ENCODE results near the gene SYT6. TPM values are rescaled to one million over a fixed set of nuclear protein-coding genes. Genes with fewer than 3 reads are reported as not detected.

The SYT6 gene
- polyA plus RNA-seq, 3 donors: 0.01 TPM; not detected in 2

DNA sequence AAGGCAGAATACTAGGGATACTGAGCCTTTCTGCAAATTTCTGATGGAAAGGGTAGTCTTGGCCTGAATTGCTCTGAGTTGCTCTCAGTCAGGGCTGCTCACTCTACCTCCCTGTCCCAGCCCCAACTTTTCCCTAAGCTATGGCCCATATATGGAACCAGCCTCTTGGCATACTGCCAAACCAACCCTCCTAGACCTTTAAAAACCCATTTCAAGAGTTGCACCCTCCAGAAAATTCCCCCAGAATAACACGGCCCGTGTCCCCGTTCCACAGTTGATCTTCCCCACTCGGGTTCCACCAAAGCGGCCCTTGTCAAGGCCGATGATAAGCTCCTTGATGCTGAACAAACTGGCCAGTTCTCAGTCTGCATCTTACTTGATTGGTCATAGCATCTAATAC is 25.4 kb downstream of the SYT6 start:
- Histone ChIP-seq H3K27ac (ENCODE audit: low read depth in 1 of 2, low read length in 2 of 2) (peak overlapping the region in 1 of 2 donors; percentile 86), H3K36me3 (replicated peaks in 1 of 2; ENCODE audit: control insufficient read depth in 1 of 2, insufficient read depth in 2 of 2, low read length in 2 of 2) (no peaks in the 10 kb centered on the region), H3K4me1 (ENCODE audit: control insufficient read depth in 1 of 2, insufficient read depth in 2 of 2, low read length in 2 of 2) (peaks cover 59 to 62% of the 10 kb centered on the region in 2 donors), H3K27me3 (ENCODE audit: control insufficient read depth in 2 of 2, insufficient read depth in 2 of 2, low read length in 2 of 2) (no peaks in the 10 kb centered on the region), H3K4me3 (replicated peaks in 1 of 3; ENCODE audit: low read depth in 2 of 3, low read length in 3 of 3) (no peak overlapping the region), H4K20me1 (ENCODE audit: insufficient read depth, low read length) (no peaks in the 10 kb centered on the region), H3K79me2 (ENCODE audit: insufficient read depth, low read length) (no peaks in the 10 kb centered on the region), H3K9me3 (replicated peaks in 1 of 2; ENCODE audit: control insufficient read depth in 1 of 2, insufficient read depth in 1 of 2, low read length in 2 of 2) (no peaks in the 10 kb centered on the region), H2AFZ (ENCODE audit: insufficient read depth, low read depth, low read length, poor library complexity, severe bottlenecking) (no peak overlapping the region), H3K4me2 (replicated peaks; ENCODE audit: extremely low read depth, low read length, poor library complexity, severe bottlenecking) (no peak overlapping the region), H3K9ac (ENCODE audit: insufficient read depth, low read length, poor library complexity, severe bottlenecking) (no peak overlapping the region)
- Mint-ChIP-seq H3K4me1 (peaks cover 71% of the 10 kb centered on the region), H3K27me3 (ENCODE audit: low read depth in 3 of 3) (peaks cover 0 to 4% (median 2%) of the 10 kb centered on the region in 3 donors), H3K4me3 (no peak overlapping the region), H3K27ac (peak overlapping the region in 2 of 7 donors; percentile 35 to 61), H3K9me3 (peaks cover 0 to 3% (median 0%) of the 10 kb centered on the region in 7 donors), H3K36me3 (peaks cover 0 to 6% of the 10 kb centered on the region in 2 donors)
- intact Hi-C loops (cut with micrococcal nuclease): no loop called here
- no peak for DNase-seq
- WGBS (ENCODE audit: insufficient coverage): 95% methylated on average over 6 of the region's 6 CpGs
- TF ChIP-seq CTCF (IDR thresholded peaks at IDR 0.05): no peak

DNA sequence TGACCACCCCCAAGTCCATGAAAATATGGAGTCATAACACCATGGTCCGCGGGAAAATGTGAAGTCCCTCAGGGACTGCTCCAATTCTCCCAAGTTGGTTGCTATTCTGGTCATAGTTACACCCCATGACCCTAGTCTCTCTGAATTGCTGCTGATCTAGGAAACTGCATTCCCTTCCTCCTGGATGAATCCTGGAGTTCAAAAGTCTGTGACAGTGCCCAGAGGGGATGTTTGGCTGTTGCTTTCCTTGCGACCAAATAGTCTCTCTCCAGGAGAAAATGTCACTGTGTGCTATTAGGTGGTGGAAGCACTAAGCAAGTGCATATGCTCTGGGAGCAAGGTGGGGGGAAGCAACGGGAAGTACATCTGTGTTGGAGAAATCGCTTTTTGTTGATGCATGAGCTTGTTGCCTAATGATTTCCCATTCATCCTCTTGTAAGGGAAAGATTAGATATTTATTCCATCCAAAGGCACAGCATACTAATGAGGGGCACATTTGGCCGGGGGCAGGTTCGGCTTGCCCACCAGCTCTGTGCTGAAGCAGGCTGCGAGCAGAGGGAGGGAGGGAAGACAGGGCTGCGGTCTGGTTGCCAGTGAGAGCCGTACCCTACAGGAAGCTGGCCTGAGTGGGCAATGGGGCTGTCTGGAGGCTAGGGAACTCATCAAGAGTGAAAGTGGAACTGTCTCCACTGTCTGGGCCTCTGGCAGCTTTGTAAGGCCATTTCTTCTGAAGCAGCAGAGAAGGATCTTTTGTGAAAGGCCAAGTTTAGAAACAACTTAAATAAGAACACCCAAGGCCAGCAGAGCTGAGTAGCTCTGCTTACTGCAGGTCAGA is 27.2 kb downstream of the SYT6 start:
- Histone ChIP-seq H3K27ac (ENCODE audit: low read depth in 1 of 2, low read length in 2 of 2) (peak overlapping the region; percentile 75 to 86), H3K79me2 (ENCODE audit: insufficient read depth, low read length) (no peaks in the 10 kb centered on the region), H3K27me3 (ENCODE audit: control insufficient read depth in 2 of 2, insufficient read depth in 2 of 2, low read length in 2 of 2) (no peaks in the 10 kb centered on the region), H2AFZ (ENCODE audit: insufficient read depth, low read depth, low read length, poor library complexity, severe bottlenecking) (peak overlapping the region; percentile 78), H3K4me3 (replicated peaks in 1 of 3; ENCODE audit: low read depth in 2 of 3, low read length in 3 of 3) (peak overlapping the region in 1 of 3 experiments; percentile 57), H3K4me1 (ENCODE audit: control insufficient read depth in 1 of 2, insufficient read depth in 2 of 2, low read length in 2 of 2) (peaks cover 61 to 75% of the 10 kb centered on the region in 2 donors), H3K9ac (ENCODE audit: insufficient read depth, low read length, poor library complexity, severe bottlenecking) (peak overlapping the region; percentile 37), H3K4me2 (replicated peaks; ENCODE audit: extremely low read depth, low read length, poor library complexity, severe bottlenecking) (peak overlapping the region; percentile 69), H4K20me1 (ENCODE audit: insufficient read depth, low read length) (no peaks in the 10 kb centered on the region), H3K36me3 (replicated peaks in 1 of 2; ENCODE audit: control insufficient read depth in 1 of 2, insufficient read depth in 2 of 2, low read length in 2 of 2) (no peaks in the 10 kb centered on the region), H3K9me3 (replicated peaks in 1 of 2; ENCODE audit: control insufficient read depth in 1 of 2, insufficient read depth in 1 of 2, low read length in 2 of 2) (no peaks in the 10 kb centered on the region)
- H3K27me3 Mint-ChIP-seq (ENCODE audit: low read depth in 3 of 3): peaks cover 0 to 6% (median 2%) of the 10 kb centered on the region in 3 donors
- H3K9me3 Mint-ChIP-seq: peaks cover 0 to 3% (median 0%) of the 10 kb centered on the region in 7 donors
- intact Hi-C loops (cut with micrococcal nuclease): no loop called here
- peaks cover 0 to 4% of the 10 kb centered on the region in 2 donors for H3K36me3 Mint-ChIP-seq
- peak overlapping the region; percentile 82 to 92 (median 90) for H3K27ac Mint-ChIP-seq
- 40% methylated on average over 7 of the region's 10 CpGs for WGBS (ENCODE audit: insufficient coverage)
- peak; percentile 58 to 82 (median 63) for DNase-seq
- peak overlapping the region; percentile 64 to 77 for H3K4me3 Mint-ChIP-seq
- no peak for TF ChIP-seq CTCF (IDR thresholded peaks at IDR 0.05)
- peaks cover 74% of the 10 kb centered on the region for H3K4me1 Mint-ChIP-seq

Measured in CD14-positive monocyte (primary cell).